ENCODE results near the gene CNPY4. TPM values are rescaled to one million over a fixed set of nuclear protein-coding genes. Genes with fewer than 3 reads are reported as not detected.

The CNPY4 gene
- total and polyA plus RNA-seq, 2 donors (not counting 3 experiments of a cell fraction or from before 2014, with no cell fraction given), result 28.6 to 33.7 TPM

DNA sequence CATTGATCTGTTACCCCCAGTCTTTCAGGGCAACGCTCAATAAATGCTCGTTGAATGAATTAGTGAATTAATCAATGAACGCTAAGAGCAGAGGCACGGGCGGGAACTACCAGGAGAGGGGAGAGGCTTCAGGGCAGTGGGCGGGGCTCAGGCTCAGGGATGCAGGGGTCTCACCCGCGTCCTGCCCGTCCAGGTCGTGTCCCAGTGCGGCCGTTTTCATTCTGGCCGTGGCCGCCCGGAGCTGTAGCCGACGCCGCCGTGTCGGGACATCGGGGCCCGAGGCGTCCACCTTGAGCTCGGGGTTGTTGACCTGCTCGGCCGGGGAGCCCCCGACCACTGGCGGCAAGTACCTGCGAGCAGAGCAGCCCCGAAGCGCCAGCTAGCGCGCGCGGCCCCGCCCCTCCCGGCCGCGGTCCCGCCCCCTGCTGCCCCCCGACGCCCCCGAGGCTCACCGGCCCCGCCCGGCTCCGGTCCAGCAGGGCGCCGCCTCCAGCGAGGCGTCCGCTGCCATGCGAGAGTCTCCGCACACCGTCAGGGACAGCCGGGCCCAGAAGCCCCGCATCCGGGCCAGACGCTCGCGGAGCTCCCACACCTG lies 51.8 kb downstream of the CNPY4 start:
- Histone ChIP-seq H3K79me2 (ENCODE audit: control insufficient read depth, insufficient read depth, low read length) (no peaks in the 10 kb centered on the region), H2AFZ (ENCODE audit: low read depth, low read length) (peak overlapping the region; percentile 40), H4K20me1 (replicated peaks; ENCODE audit: control insufficient read depth, extremely low read depth, insufficient read depth, low read length) (no peaks in the 10 kb centered on the region), H3K4me1 (ENCODE audit: control insufficient read depth, extremely low read depth, insufficient read depth, low read length) (peaks cover 14% of the 10 kb centered on the region), H3K36me3 (ENCODE audit: control insufficient read depth in 2 of 2, extremely low read depth in 1 of 2, insufficient read depth in 2 of 2, low read length in 2 of 2) (peaks cover 0 to 3% of the 10 kb centered on the region in 2 experiments), H3K27ac (ENCODE audit: insufficient read depth, low read depth, low read length) (no peak overlapping the region), H3K4me2 (ENCODE audit: insufficient read depth, low read length) (no peak overlapping the region), H3K4me3 (replicated peaks in 1 of 3; ENCODE audit: insufficient read depth in 1 of 3, low read depth in 1 of 3, low read length in 3 of 3) (peak overlapping the region in 1 of 3 experiments; percentile 25), H3K9me3 (replicated peaks; ENCODE audit: control insufficient read depth, insufficient read depth, low read length) (no peaks in the 10 kb centered on the region), H3K9me1 (replicated peaks; ENCODE audit: control insufficient read depth, extremely low read depth, insufficient read depth, low read length) (no peaks in the 10 kb centered on the region), H3K9ac (replicated peaks; ENCODE audit: extremely low read depth, insufficient read depth, low read length) (no peak overlapping the region), H3K27me3 (ENCODE audit: control insufficient read depth in 2 of 2, insufficient read depth in 2 of 2, low read length in 2 of 2) (peaks cover 4 to 13% of the 10 kb centered on the region in 2 experiments)
- ChIA-PET CTCF (interaction anchor here (1.4 kb wide), 1 partner anchor 11 kb away, joined by 3 read pairs; no protein-coding TSS in a partner anchor), POLR2A (no interaction called here)
- TF ChIP-seq EZH2 (IDR thresholded peaks at IDR 0.05; ENCODE audit: borderline replicate concordance, low read depth, low read length, severe bottlenecking), result no peak
- TF ChIP-seq, protein P1, sequence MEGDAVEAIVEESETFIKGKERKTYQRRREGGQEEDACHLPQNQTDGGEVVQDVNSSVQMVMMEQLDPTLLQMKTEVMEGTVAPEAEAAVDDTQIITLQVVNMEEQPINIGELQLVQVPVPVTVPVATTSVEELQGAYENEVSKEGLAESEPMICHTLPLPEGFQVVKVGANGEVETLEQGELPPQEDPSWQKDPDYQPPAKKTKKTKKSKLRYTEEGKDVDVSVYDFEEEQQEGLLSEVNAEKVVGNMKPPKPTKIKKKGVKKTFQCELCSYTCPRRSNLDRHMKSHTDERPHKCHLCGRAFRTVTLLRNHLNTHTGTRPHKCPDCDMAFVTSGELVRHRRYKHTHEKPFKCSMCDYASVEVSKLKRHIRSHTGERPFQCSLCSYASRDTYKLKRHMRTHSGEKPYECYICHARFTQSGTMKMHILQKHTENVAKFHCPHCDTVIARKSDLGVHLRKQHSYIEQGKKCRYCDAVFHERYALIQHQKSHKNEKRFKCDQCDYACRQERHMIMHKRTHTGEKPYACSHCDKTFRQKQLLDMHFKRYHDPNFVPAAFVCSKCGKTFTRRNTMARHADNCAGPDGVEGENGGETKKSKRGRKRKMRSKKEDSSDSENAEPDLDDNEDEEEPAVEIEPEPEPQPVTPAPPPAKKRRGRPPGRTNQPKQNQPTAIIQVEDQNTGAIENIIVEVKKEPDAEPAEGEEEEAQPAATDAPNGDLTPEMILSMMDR (IDR thresholded peaks at IDR 0.05; ENCODE audit: extremely low read depth in 1 of 2, insufficient read depth in 1 of 2, low read depth in 1 of 2, low read length in 2 of 2), result no peak
- TF ChIP-seq POLR2A (IDR thresholded peaks at IDR 0.05; ENCODE audit: low read depth, low read length), result no peak
- no peak for TF ChIP-seq MAX (IDR thresholded peaks at IDR 0.05; ENCODE audit: insufficient read depth, insufficient read length)
- TF ChIP-seq MYC (IDR thresholded peaks at IDR 0.05; ENCODE audit: low read depth, low read length), result no peak
- no peak for TF ChIP-seq GATA2 (IDR thresholded peaks at IDR 0.05; ENCODE audit: insufficient read depth, insufficient read length, low read depth, low read length)
- TF ChIP-seq FOS (IDR thresholded peaks at IDR 0.05; ENCODE audit: borderline replicate concordance, insufficient read depth, low read length), result no peak
- intact Hi-C loops (cut with micrococcal nuclease) (no loop called here), dilution Hi-C loops (cut with MboI; ENCODE audit: extremely low pct_ligation_motif_present, low sequenced_read_pairs) (no loop called here)
- FAIRE-seq, result no peak
- no TSS peak for BruUV-seq (replicated peaks)
- no peak for DNase-seq (ENCODE audit: low read depth, low spot score)
